ENCODE data around the gene FRS2.

FRS2 gene

GRCh38 chr12:69466867-69467266 is 3.3 kb upstream of the FRS2 start:
- DNase-seq: no peak

- DNase-seq: no peak
Observed at GRCh38 chr12:69467366-69467765, 2.8 kb upstream of the FRS2 start.

- no peak for DNase-seq
Observed at GRCh38 chr12:69468237-69469026, 1.8 kb upstream of the FRS2 start.

GRCh38 chr12:69469854-69470188 is 367 bp upstream of the FRS2 start:
- DNase-seq: no peak

- no peak for DNase-seq
Observed at GRCh38 chr12:69471076-69471430, 865 bp downstream of the FRS2 start.

- no peak for DNase-seq
Observed at GRCh38 chr12:69471667-69472385, 1.6 kb downstream of the FRS2 start.

DNA sequence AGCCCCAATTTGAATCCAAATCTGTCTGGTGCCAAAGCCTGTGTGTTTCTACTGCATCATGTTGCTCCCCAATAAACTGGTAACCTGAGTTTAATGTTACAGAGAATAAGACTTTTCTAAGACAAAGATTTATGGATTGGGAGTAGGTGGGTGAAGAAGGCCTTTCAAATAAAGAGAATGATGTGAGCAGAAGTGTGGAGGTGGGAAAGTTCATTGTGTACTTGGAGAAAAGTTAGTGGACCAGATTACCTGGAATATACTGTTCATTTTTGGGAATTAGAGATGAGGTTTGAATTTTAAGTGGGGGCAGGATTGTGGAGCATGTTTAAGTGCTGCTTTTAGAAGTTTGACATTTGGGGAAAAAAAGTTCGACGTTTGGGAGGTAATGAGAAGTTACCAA is 3.1 kb downstream of the FRS2 start:
- DNase-seq: no peak

DNA sequence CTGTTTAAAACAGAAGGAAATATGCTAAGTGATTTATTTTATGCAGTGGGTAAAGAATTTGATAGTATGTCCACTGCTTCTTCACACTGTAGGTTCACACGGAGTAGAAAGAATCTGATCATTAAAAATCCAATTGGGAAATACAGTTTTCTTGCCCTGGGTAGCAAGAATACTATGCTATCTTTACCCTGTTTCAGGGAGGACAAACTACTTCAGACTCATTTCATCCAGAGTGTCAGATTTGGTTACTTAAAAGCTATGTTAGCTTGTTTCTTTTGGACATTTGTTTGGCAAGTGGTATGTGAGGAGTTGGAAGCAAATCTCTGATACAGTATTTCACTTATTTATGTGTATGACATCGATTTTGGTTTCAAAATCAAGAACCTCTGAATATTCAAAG is 4.3 kb downstream of the FRS2 start:
- DNase-seq: no peak

GRCh38 chr12:69475237-69475975 is 5.2 kb downstream of the FRS2 start:
- DNase-seq: no peak

- no peak for DNase-seq
Observed at GRCh38 chr12:69476276-69477017, 6.3 kb downstream of the FRS2 start.

- DNase-seq: no peak
Observed at GRCh38 chr12:69479675-69480074, 9.5 kb downstream of the FRS2 start.

DNA sequence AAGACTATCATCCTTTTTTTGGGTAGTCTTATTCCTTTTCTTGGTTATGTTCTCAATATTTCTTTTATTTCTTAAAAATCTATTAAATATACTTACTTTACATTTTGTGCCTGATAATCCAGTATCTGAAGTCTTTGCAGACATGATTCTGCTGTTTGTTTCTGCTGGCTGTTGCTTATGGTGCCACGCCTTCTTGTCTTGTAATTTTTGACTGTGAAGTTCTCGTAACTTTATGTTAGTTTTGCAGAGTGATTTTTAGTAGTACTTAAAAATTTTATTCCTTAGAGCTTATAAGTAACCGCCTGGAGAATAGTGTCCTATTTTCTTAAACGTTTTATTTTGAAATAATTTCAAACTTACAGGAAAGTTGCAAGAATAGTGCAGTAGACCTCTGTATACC is 10.5 kb downstream of the FRS2 start:
- no peak for DNase-seq

GRCh38 chr12:69481133-69481532 is 10.9 kb downstream of the FRS2 start:
- DNase-seq: no peak

GRCh38 chr12:69483700-69484099 is 13.5 kb downstream of the FRS2 start:
- no peak for DNase-seq

- DNase-seq: no peak
Observed at GRCh38 chr12:69484428-69484827, 14.2 kb downstream of the FRS2 start.

DNA sequence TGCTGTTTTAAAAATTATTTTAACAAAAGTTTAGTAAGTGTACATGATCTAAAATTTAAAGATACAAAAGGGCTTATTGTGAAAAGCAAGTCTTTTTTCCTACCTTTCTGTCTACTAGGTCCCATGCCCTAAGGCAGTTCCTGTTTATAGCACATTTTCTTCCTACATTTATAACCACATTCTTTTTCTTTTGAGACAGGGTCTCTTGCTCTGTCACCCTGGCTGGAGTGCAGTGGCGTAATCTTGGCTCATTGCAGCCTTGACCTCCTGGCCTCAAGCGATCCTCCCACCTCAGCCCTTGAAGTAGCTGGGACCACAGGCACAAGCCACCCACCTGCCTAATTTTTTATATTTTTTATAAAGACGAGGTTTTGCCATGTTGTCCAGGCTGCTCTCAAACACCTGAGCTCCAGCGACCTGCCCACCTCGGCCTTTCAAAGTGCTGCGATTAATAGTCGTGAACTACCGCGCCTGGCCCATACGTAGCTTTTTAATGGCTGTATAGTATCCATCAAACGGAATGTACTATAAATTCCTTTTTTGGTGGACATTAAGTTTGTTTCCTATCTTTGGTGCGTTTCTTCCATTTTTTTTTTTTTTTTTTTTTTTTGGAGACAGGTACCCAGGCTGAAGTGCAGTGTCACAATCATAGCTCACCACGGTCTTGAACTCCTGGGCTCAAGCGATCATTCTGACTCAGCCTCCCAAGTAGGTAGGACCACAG is 20.9 kb downstream of the FRS2 start:
- no peak for DNase-seq

- DNase-seq: no peak
Observed at GRCh38 chr12:69492739-69493138, 22.6 kb downstream of the FRS2 start.

GRCh38 chr12:69495071-69495470 is 24.9 kb downstream of the FRS2 start:
- no peak for DNase-seq

DNA sequence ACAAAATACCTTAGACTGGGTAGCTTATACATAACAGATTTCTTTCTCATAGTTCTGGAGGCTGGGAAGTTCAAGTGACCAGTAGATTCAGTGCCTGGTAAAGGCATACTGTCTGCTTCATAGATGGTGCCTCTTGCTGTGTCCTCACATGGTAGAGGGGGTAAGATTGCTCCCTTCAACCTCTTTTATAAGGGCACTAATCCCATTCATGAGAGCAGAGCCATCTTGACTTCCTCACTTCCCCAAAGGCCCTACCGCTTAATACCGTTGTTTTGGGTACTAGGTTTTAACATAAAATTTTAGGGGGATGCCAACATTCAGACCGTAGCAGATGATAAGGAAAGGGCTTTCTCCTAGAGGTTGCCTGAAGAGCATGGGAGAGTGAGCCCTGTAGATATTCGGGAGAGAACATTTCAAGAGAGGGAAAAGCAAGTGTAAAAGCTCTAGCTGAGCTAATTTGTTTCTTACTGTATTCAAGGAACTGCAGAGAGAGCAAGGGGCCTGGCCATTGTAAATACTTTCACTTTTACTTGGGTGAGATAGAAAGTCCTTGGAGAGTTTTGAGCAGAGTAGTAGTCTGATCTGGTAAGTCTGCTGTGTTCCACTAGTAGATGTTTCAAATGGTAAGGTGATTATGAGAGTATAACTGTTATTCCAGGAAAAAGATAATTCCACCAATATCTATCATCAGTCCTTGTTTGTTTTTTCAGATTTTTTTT is 27.3 kb downstream of the FRS2 start:
- DNase-seq: no peak

DNA sequence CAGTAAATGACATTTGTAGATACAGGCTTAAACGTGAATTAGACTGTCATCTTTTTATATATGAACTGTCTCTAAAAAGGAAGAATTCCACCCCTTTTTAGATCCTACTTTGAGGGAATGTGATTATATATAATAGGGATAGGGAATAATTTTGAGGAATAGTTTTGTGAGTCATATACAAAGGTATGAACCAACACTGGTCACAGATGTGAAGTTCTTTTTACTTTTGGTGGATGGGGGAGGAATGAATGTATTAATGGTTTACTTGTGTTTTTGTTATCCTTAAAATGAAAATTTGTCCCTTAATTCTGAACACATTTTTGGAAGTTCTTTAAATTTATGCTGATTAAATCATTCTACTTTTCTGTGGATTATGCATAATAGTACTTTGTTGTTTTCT is 30.4 kb downstream of the FRS2 start:
- DNase-seq: no peak

GRCh38 chr12:69501154-69501895 is 31.1 kb downstream of the FRS2 start:
- no peak for DNase-seq

Data from cortex of kidney (tissue), 1 donor.